ENCODE results near the gene AVPR2.
A peak's percentile ranks its signal among the peaks of the same experiment; 100 is the strongest.

Gene AVPR2

GRCh38 chrX:153934148-153934761, 29.8 kb downstream of the AVPR2 start:
- no peak for DNase-seq

- peak; percentile 35 for DNase-seq
Measured at GRCh38 chrX:153934762-153935325, 30.4 kb downstream of the AVPR2 start, which contains the start of gene NAA10. Gene NAA10, minus strand, starts transcription at chrX:153935037. Its CDS starts 133 bp downstream, at chrX:153934904.

- peak; percentile 26 for DNase-seq
Measured at GRCh38 chrX:153935326-153935851, 30.9 kb downstream of the AVPR2 start.

- DNase-seq = no peak
Measured at GRCh38 chrX:153937056-153937455, 32.6 kb downstream of the AVPR2 start.

- DNase-seq = no peak
Measured at GRCh38 chrX:153938226-153938786, 33.8 kb downstream of the AVPR2 start.

GRCh38 chrX:153939573-153939972, 35.1 kb downstream of the AVPR2 start:
- DNase-seq = no peak

- DNase-seq = no peak
Measured at GRCh38 chrX:153941336-153942252, 37.1 kb downstream of the AVPR2 start.

- DNase-seq = no peak
Measured at GRCh38 chrX:153944140-153944799, 39.8 kb downstream of the AVPR2 start, which contains the start of gene RENBP. Gene RENBP, minus strand, starts transcription at chrX:153944643. Its CDS starts 33 bp downstream, at chrX:153944610.

GRCh38 chrX:153944800-153945150, 40.3 kb downstream of the AVPR2 start:
- DNase-seq = no peak

- no peak for DNase-seq
Measured at GRCh38 chrX:153945956-153946943, 41.8 kb downstream of the AVPR2 start.

- peak; percentile 59 for DNase-seq
Measured at GRCh38 chrX:153947009-153947769, 42.7 kb downstream of the AVPR2 start.

GRCh38 chrX:153948002-153948466, 43.6 kb downstream of the AVPR2 start:
- no peak for DNase-seq

GRCh38 chrX:153948847-153949805, 44.7 kb downstream of the AVPR2 start:
- DNase-seq = no peak

GRCh38 chrX:153950127-153950526, 45.7 kb downstream of the AVPR2 start:
- DNase-seq = no peak

GRCh38 chrX:153951683-153952372, 47.4 kb downstream of the AVPR2 start:
- DNase-seq = no peak

GRCh38 chrX:153952373-153953026, 48.0 kb downstream of the AVPR2 start:
- no peak for DNase-seq

GRCh38 chrX:153953342-153953830, 48.9 kb downstream of the AVPR2 start:
- peak; percentile 26 for DNase-seq
